ENCODE data around the gene LAMA2. TPM values are rescaled to one million over a fixed set of nuclear protein-coding genes. Genes with fewer than 3 reads are reported as not detected.
A peak's percentile ranks its signal among the peaks of the same experiment; 100 is the strongest.

Gene LAMA2
- total RNA-seq, 1 experiment from 2014 or later: 4.2 TPM

- Histone ChIP-seq H4K20me1 (ENCODE audit: control insufficient read depth, insufficient read depth, insufficient read length) (no peaks in the 10 kb centered on the region), H3K18ac (ENCODE audit: insufficient read length, low read depth, low read length) (no peak overlapping the region), H2BK20ac (ENCODE audit: low read depth, low read length, poor library complexity, severe bottlenecking) (no peak overlapping the region), H3K9me3 (ENCODE audit: control insufficient read depth, low read depth, low read length) (no peaks in the 10 kb centered on the region), H4K91ac (ENCODE audit: insufficient read length, low read depth, low read length) (no peak overlapping the region), H3K79me1 (ENCODE audit: insufficient read depth, low read depth, low read length, poor library complexity, severe bottlenecking) (no peaks in the 10 kb centered on the region), H3T11ph (ENCODE audit: low read length) (peak overlapping the region; percentile 17), H2BK12ac (ENCODE audit: insufficient read length, low read depth, low read length) (no peak overlapping the region), H2BK120ac (ENCODE audit: low read depth, low read length, poor library complexity, severe bottlenecking) (no peak overlapping the region), H3K27me3 (ENCODE audit: insufficient read depth, low read length) (no peaks in the 10 kb centered on the region), H3K23me2 (ENCODE audit: insufficient read length, low read depth, low read length, poor library complexity, severe bottlenecking) (no peaks in the 10 kb centered on the region), H3K4me2 (ENCODE audit: insufficient read depth, insufficient read length, low read length) (no peak overlapping the region), H4K5ac (ENCODE audit: insufficient read length, low read depth, low read length) (no peak overlapping the region), H3K4me1 (ENCODE audit: insufficient read depth, low read length) (no peaks in the 10 kb centered on the region), H3K4ac (ENCODE audit: low read depth, low read length) (no peak overlapping the region), H2BK5ac (ENCODE audit: insufficient read length, low read length) (no peak overlapping the region), H3K27ac (ENCODE audit: insufficient read length, low read depth, low read length) (no peak overlapping the region), H3K9ac (ENCODE audit: extremely low read depth, insufficient read length, low read length) (no peak overlapping the region), H2AFZ (ENCODE audit: low read length) (no peak overlapping the region), H3K56ac (ENCODE audit: insufficient read length, low read depth, low read length) (no peak overlapping the region), H3K14ac (ENCODE audit: insufficient read depth, low read length) (no peak overlapping the region), H2BK15ac (ENCODE audit: low read depth, low read length) (no peak overlapping the region), H4K8ac (replicated peaks; ENCODE audit: insufficient read length, low read depth, low read length) (no peak overlapping the region), H2AK5ac (ENCODE audit: insufficient read length, low read length) (no peak overlapping the region), H3K79me2 (ENCODE audit: insufficient read depth, low read length) (no peaks in the 10 kb centered on the region), H3K23ac (ENCODE audit: insufficient read length, low read depth, low read length) (no peak overlapping the region)
- no peak overlapping the region for H3K27ac Mint-ChIP-seq
- no peak overlapping the region for H3K4me3 Mint-ChIP-seq
- no peaks in the 10 kb centered on the region for H3K36me3 Mint-ChIP-seq (ENCODE audit: insufficient read depth in 1 of 3, low read depth in 3 of 3)
- no peaks in the 10 kb centered on the region for H3K9me3 Mint-ChIP-seq
- peaks cover 0 to 5% of the 10 kb centered on the region in 2 experiments; a peak in 2 of 4 replicates for H3K4me1 Mint-ChIP-seq
- TF ChIP-seq, protein P1, sequence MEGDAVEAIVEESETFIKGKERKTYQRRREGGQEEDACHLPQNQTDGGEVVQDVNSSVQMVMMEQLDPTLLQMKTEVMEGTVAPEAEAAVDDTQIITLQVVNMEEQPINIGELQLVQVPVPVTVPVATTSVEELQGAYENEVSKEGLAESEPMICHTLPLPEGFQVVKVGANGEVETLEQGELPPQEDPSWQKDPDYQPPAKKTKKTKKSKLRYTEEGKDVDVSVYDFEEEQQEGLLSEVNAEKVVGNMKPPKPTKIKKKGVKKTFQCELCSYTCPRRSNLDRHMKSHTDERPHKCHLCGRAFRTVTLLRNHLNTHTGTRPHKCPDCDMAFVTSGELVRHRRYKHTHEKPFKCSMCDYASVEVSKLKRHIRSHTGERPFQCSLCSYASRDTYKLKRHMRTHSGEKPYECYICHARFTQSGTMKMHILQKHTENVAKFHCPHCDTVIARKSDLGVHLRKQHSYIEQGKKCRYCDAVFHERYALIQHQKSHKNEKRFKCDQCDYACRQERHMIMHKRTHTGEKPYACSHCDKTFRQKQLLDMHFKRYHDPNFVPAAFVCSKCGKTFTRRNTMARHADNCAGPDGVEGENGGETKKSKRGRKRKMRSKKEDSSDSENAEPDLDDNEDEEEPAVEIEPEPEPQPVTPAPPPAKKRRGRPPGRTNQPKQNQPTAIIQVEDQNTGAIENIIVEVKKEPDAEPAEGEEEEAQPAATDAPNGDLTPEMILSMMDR (conservative IDR thresholded peaks at IDR 0.05): no peak
- no peaks in the 10 kb centered on the region for H3K27me3 Mint-ChIP-seq (ENCODE audit: low read depth)
- WGBS (ENCODE audit: extremely low coverage, insufficient read length, low lambda C conversion rate): no CpG with 5 or more reads among the region's 3 CpGs
- DNase-seq: no peak
Measured at GRCh38 chr6:129184324-129184723, 301.4 kb downstream of the LAMA2 start.
